CD4-positive, alpha-beta T cell treated with Interferon alpha-2 for 1 hour (primary cell): ENCODE measurements around the gene MFRP.

Source experiments
- DNase-seq, 2 donors: peaks; one replicate each; pipeline ENCODE4 v3.0.0-alpha.2; 2020 to 2022

Gene MFRP

GRCh38 chr11:119336744-119337469, 9.6 kb downstream of the MFRP start:
- no peak for DNase-seq

- no peak for DNase-seq
Observed at GRCh38 chr11:119335655-119336543, 10.6 kb downstream of the MFRP start.

GRCh38 chr11:119335091-119335654, 11.3 kb downstream of the MFRP start:
- DNase-seq, result no peak

- DNase-seq, result peak; percentile 95 to 97
Observed at GRCh38 chr11:119334174-119334930, 12.2 kb downstream of the MFRP start, which contains the start of gene RNF26. RNF26 (plus strand) TSS chr11:119334527; CDS start chr11:119335123, 596 bp downstream.

GRCh38 chr11:119332111-119332765, 14.3 kb downstream of the MFRP start:
- DNase-seq, result no peak

GRCh38 chr11:119330237-119330636, 16.3 kb downstream of the MFRP start:
- DNase-seq, result no peak

- no peak for DNase-seq
Observed at GRCh38 chr11:119329320-119329719, 17.2 kb downstream of the MFRP start.

GRCh38 chr11:119324189-119324588, 22.3 kb downstream of the MFRP start:
- DNase-seq, result no peak

GRCh38 chr11:119323532-119324033, 22.9 kb downstream of the MFRP start:
- DNase-seq, result peak; percentile 68 to 81

GRCh38 chr11:119322921-119323531, 23.5 kb downstream of the MFRP start:
- no peak for DNase-seq

- DNase-seq, result no peak
Observed at GRCh38 chr11:119322360-119322739, 24.2 kb downstream of the MFRP start.

GRCh38 chr11:119320776-119321524, 25.6 kb downstream of the MFRP start:
- DNase-seq, result peak in 1 of 2 donors; percentile 57

- no peak for DNase-seq
Observed at GRCh38 chr11:119320240-119320775, 26.2 kb downstream of the MFRP start.

- DNase-seq, result no peak
Observed at GRCh38 chr11:119319700-119320239, 26.7 kb downstream of the MFRP start.

- DNase-seq, result no peak
Observed at GRCh38 chr11:119319136-119319699, 27.3 kb downstream of the MFRP start.

GRCh38 chr11:119318240-119319135, 28.0 kb downstream of the MFRP start:
- peak in 1 of 2 donors; percentile 57 for DNase-seq

GRCh38 chr11:119317592-119318239, 28.8 kb downstream of the MFRP start:
- DNase-seq, result no peak
